Right ventricle myocardium superior (tissue), 1 donor: Measurements from ENCODE around the gene PDLIM4. TPM values are rescaled to one million over a fixed set of nuclear protein-coding genes. Genes with fewer than 3 reads are reported as not detected.
A peak's percentile ranks its signal among the peaks of the same experiment; 100 is the strongest.

Experiments
- ATAC-seq: fragments of 200-7000 bp; cut with Tn5 transposase; one replicate; pipeline ENCODE4 v1.9.1; 2020; ENCODE audit warnings: mild to moderate bottlenecking; ENCODE audit not compliant: poor library complexity
- DNase-seq: peaks from one replicate; pipeline ENCODE4 v3.0.0-alpha.2; 2020
- intact Hi-C: fragments of 100-400 bp; cut with DNase I; formaldehyde crosslinking; loops from one replicate; pipeline ENCODE4 v1.11.2; 2022
- total RNA-seq: library from RNA; stranded (reverse); fragmentation: NEBNext Ultra II Directional; extraction: Animal tissue kit (Norgen Biotek cat#: 25700); gene quantifications from one replicate; pipeline ENCODE4 v1.2.1, GENCODE V29; 2021
- donor health status: DM: no; HTN: yes; CAD: no; lungs with severe emphysema.

Gene PDLIM4
- total RNA-seq, 1 donor from 2014 or later: 5.2 TPM

GRCh38 chr5:132243366-132243977, 14.0 kb upstream of the PDLIM4 start:
- ATAC-seq (no peak), DNase-seq (no peak)
- intact Hi-C loops: no loop called here

- ATAC-seq: no peak
- intact Hi-C loops: no loop called here
- no peak for DNase-seq
These were observed 11.9 kb upstream of the PDLIM4 start for GRCh38 chr5:132245593-132245992.

GRCh38 chr5:132246806-132247205, 10.7 kb upstream of the PDLIM4 start:
- intact Hi-C loops: no loop called here
- no peak for ATAC-seq
- no peak for DNase-seq

GRCh38 chr5:132250547-132250946, 6.9 kb upstream of the PDLIM4 start:
- ATAC-seq (no peak), DNase-seq (no peak)
- intact Hi-C loops: no loop called here

- ATAC-seq (no peak), DNase-seq (no peak)
- intact Hi-C loops: no loop called here
These were observed 6.2 kb upstream of the PDLIM4 start for GRCh38 chr5:132251220-132251725.

- intact Hi-C loops: no loop called here
- ATAC-seq (no peak), DNase-seq (no peak)
These were observed 4.5 kb upstream of the PDLIM4 start for GRCh38 chr5:132253008-132253441.

GRCh38 chr5:132253452-132254320, 3.8 kb upstream of the PDLIM4 start:
- DNase-seq: no peak
- no peak for ATAC-seq
- intact Hi-C loops: no loop called here

GRCh38 chr5:132254321-132254977, 3.0 kb upstream of the PDLIM4 start:
- intact Hi-C loops: no loop called here
- peak; percentile 77 for ATAC-seq
- DNase-seq: peak; percentile 86

- intact Hi-C loops: no loop called here
- ATAC-seq: no peak
- no peak for DNase-seq
These were observed 1.3 kb upstream of the PDLIM4 start for GRCh38 chr5:132256086-132256782.

- intact Hi-C loops: no loop called here
- no peak for ATAC-seq
These were observed 739 bp upstream of the PDLIM4 start for GRCh38 chr5:132256783-132257130.

GRCh38 chr5:132258102-132259068, 889 bp downstream of the PDLIM4 start:
- DNase-seq (peak; percentile 47), ATAC-seq (peak; percentile 25)
- intact Hi-C loops: no loop called here

More at GRCh38 chr5:132256783-132257130, 739 bp upstream of the PDLIM4 start:
- DNase-seq: no peak

GRCh38 chr5:132259069-132259851, 1.8 kb downstream of the PDLIM4 start:
- peak; percentile 68 for ATAC-seq
- peak; percentile 83 for DNase-seq
- intact Hi-C loops: no loop called here

- intact Hi-C loops: no loop called here
- ATAC-seq: no peak
These were observed 2.6 kb downstream of the PDLIM4 start for GRCh38 chr5:132260051-132260450.

GRCh38 chr5:132260714-132261551, 3.4 kb downstream of the PDLIM4 start:
- no peak for ATAC-seq
- peak; percentile 65 for DNase-seq
- intact Hi-C loops: no loop called here

More at GRCh38 chr5:132260051-132260450, 2.6 kb downstream of the PDLIM4 start:
- DNase-seq: no peak

- intact Hi-C loops: no loop called here
- DNase-seq (no peak), ATAC-seq (no peak)
These were observed 4.7 kb downstream of the PDLIM4 start for GRCh38 chr5:132261881-132262845.
